IMR-90 (cell line): ENCODE data around the gene DPP10.

Experiments used
- CEBPB ChIP-seq: IDR thresholded peaks from 2 replicates; pipeline ENCODE4 v1.6.1; 2012; ENCODE audit warnings: low read depth, low read length, improper control_type of control experiment
- CHD1 ChIP-seq: IDR thresholded peaks from 2 replicates; pipeline ENCODE4 v1.6.1; 2012; ENCODE audit warnings: low read depth, low read length, improper control_type of control experiment
- CTCF ChIP-seq: conservative IDR thresholded peaks from 2 replicates; pipeline ENCODE4 v1.5.1; 2012; ENCODE audit warnings: mild to moderate bottlenecking, low read depth, low read length, improper control_type of control experiment
- MAFK ChIP-seq: IDR thresholded peaks from 2 replicates; pipeline ENCODE4 v1.6.1; 2012; ENCODE audit warnings: low read depth, low read length, improper control_type of control experiment
- MXI1 ChIP-seq: IDR thresholded peaks from 2 replicates; pipeline ENCODE4 v1.6.1; 2012; ENCODE audit warnings: low read depth, mild to moderate bottlenecking, low read length, moderate library complexity, borderline replicate concordance
- POLR2A ChIP-seq: IDR thresholded peaks from 2 replicates; pipeline ENCODE4 v1.6.1; 2012; ENCODE audit warnings: mild to moderate bottlenecking, low read depth, low read length
- RCOR1 ChIP-seq: IDR thresholded peaks from 2 replicates; pipeline ENCODE4 v1.6.1; 2012; ENCODE audit warnings: mild to moderate bottlenecking, low read length, improper control_type of control experiment; ENCODE audit not compliant: insufficient replicate concordance
- SMC3 ChIP-seq: fragments of 150-350 bp; IDR thresholded peaks from 2 replicates; pipeline ENCODE4 v1.6.1; 2016; ENCODE audit warnings: low read depth, mild to moderate bottlenecking, antibody characterized with exemption, low read length, moderate library complexity
- USF2 ChIP-seq: fragments of 150-350 bp; IDR thresholded peaks from 2 replicates; pipeline ENCODE4 v1.6.1; 2017; ENCODE audit warnings: mild to moderate bottlenecking, antibody characterized with exemption, low read length, low read depth

GRCh38 chr2:114812261-114812660 lies 369.8 kb downstream of the DPP10 start:
- TF ChIP-seq CTCF: no peak
- no peak for TF ChIP-seq CEBPB
- TF ChIP-seq MXI1: no peak
- TF ChIP-seq POLR2A: no peak
- TF ChIP-seq MAFK: no peak
- no peak for TF ChIP-seq USF2
- TF ChIP-seq RCOR1: no peak
- TF ChIP-seq CHD1: no peak
- no peak for TF ChIP-seq SMC3
